ENCODE measurements around the gene PODXL2.

PODXL2 gene, protein sequence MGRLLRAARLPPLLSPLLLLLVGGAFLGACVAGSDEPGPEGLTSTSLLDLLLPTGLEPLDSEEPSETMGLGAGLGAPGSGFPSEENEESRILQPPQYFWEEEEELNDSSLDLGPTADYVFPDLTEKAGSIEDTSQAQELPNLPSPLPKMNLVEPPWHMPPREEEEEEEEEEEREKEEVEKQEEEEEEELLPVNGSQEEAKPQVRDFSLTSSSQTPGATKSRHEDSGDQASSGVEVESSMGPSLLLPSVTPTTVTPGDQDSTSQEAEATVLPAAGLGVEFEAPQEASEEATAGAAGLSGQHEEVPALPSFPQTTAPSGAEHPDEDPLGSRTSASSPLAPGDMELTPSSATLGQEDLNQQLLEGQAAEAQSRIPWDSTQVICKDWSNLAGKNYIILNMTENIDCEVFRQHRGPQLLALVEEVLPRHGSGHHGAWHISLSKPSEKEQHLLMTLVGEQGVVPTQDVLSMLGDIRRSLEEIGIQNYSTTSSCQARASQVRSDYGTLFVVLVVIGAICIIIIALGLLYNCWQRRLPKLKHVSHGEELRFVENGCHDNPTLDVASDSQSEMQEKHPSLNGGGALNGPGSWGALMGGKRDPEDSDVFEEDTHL

GRCh38 chr3:127628788-127629466 lies at the start of gene PODXL2:
TSS of gene PODXL2 (plus strand) at chr3:127629185. CDS start at chr3:127629220, 35 bp downstream.
- DNase-seq (ENCODE audit: low read depth): no peak

DNA sequence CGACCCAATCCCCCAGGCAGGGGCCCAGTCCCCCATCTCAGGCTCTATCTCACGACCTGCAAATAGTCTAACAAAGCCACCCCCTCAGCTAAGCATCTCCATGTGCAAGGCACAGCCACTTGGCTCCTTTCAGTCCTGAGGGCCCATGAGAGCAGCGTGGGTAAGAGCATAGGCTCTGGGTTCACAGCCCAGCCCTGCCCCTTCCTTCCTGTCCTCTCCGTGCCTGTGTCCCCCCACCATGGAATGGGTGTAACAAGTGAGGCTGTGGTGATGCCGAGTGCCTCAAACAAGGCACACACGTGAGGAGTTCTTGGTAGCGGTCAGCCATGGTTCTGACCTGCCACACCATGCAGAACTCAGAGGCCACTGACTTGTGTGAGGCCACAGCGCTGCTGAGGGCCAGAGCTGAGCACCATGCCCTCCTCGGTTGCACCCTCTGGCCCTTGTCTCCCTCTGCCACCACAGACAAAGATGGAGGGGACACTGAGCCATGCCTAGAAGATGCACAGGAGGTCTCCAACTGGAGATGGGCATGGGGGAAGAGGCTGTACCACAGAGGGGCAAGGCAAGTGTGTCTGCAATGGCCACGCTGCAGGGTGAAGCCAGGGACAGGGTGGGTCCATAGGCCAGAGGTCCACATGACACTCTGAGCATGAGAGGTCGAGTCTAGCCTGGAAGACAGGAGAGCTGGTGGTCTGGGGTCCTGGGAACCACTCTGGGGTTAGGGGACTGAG lies 48.5 kb upstream of the PODXL2 start:
- DNase-seq (ENCODE audit: low read depth): no peak

DNA sequence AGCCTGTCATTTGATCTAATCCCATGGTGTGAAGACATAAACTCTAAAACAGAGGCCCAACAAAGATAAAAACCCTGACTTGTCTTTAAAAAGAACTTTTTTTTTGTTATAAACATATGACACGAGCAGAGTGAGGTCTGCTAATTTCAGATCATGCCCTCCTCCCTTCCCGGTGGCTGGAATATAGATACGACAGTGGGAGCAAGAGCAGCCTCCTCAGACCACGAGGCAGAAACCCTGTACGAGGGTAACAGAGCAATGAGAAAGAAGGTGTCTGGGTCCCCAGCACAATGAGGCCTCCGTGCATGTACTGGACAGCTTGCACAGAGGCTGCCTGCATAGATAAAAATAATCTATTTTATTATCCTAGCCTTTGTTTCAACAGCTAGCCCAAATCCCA lies 44.3 kb upstream of the PODXL2 start:
- DNase-seq (ENCODE audit: low read depth): no peak

- DNase-seq (ENCODE audit: low read depth): no peak
Observed at GRCh38 chr3:127585163-127585812, 43.7 kb upstream of the PODXL2 start.

DNA sequence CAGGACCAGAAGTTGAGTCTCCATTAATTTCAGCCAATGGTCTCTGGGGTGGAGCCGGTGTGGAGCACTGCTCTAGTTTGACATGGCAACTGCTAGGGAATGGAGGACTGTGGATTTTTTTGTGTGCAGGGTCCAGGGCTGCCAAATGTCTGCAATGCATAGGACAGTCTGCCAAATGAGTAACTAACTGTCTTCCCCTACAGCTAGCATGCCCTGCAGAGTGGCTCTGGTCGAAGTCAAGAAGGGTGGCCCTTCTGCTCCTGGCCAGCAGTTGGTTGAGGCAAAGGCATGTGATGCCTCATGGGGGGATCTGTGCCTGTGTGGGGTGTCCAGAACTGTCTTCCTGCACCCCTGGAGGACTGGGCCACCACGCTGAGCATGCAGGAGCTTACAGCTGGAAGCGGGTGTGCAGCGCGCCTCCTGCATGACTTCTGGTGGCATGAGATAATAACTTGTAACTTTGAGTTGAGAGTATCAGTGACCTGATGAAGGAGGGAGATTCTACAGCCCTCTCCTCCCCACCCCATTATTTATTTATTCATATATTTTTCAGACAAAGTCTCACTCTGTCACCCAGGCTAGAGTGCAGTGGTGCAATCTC lies 43.1 kb upstream of the PODXL2 start:
- DNase-seq (ENCODE audit: low read depth): no peak

DNA sequence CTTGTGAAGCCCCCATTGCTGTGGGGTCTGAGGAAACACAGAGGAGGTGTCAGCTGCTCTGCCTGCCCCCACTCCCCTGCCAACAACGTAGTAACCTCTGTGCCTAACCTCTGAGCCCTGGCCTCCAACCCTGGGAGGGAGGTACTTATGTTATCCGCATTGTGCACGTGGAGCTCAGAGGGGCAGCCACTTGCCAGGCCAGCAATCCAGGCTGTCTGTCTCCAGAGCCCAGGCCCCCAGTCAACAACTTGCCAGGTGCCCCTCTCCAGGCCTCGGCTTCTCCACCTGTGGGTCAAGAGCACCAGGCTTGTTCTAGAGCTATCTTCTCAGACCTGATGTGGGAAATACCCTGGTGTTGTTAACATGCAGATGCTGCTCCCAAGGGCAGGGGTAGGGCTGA lies 41.1 kb upstream of the PODXL2 start:
- DNase-seq (ENCODE audit: low read depth): no peak

DNA sequence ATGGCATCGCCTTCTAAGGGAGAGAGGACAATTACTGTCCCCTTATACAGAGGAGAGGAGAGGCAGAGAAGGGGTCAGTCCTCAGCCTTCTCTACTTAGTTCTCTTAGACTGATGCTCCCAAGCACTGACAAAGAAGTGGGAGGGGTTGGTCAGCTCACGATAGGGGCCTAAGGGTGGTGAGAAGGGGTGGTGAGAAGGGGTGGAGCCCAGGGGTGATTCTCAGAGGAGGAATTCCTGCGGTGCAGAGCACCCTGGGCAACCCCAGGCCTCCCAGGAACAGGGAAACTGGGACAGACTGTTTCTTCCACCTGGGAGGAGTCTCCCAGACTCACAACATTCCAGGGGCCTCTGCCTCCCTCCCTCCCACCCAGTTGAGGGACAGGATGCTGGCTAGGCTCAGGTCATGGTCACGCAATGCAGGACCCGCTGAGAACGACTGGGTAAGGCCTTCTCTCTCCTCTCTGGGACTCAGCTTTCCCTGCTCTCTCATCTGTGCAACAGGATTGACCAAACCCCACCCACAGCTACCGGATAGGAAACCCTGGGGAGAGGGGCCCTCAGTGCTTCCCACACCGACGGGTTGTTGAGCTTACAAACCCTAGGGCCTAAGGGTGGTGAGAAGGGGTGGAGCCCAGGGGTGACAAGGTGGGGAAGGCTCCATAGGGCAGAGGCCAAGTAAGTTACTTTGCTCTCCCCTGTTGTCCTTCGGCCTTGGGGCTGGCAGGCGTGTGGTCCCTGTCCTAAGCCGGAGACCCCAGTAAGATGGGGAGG lies 40.0 kb upstream of the PODXL2 start:
- DNase-seq (ENCODE audit: low read depth): no peak

- DNase-seq (ENCODE audit: low read depth): no peak
Observed at GRCh38 chr3:127589600-127590281, 39.2 kb upstream of the PODXL2 start.

DNA sequence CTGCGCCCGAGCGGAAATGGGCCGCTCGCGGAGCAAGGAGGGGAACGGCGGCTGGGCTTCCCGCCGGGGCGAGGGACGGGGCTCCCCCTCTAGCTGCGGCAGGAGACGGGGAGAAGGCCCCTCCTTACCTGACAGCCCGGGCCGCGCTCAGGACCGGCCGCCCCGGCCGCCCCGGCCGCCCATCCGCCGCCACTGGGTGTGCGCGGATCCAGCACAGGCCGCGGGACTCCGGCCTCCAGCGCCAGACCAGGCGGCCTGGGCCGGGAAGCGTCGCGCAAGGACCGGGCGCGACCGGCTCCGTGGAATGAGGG lies 38.7 kb upstream of the PODXL2 start:
- DNase-seq (ENCODE audit: low read depth): no peak

DNA sequence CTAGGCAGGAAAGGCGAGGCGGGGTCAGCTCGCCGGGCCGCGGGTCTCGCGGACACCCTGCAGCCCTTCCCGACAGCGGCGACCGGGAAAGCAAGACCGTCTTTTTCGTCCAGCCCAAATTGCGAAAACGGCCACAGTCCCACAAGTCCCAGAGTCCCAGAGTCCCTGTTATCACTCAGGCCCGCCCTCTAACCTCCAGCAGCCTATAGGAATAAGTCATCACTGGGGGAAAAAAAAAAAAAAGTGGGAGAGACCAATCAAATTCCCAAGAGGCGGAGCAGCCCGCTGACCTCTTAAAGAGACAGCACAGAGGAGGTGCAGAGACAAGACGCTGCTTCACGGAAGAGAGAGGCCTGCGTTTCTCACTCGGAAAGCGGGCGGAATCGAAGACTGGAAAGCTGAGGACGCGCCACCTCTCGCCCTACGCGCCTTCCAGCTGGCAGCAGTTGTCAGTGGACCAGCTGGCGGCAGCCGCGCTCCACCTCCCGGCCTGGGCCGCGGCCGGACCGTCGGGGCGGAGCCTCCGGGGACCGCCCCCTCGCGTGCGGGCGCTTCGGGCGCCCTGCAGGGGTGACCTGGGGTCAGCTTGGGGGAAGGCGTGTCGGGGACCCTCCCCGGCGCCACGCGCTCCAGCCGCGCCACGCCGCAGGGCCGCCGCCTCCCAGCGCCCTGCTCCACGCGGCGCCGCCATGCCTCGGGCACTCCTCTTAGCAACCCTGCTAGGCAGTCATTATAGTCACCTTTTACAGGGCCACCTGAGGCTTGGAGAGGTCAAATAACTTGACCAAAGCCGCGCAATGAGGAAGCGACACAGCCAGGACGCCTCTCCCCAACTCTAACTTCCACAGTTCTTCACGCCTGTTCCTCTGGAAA lies 38.2 kb upstream of the PODXL2 start, which contains the start of gene TPRA1:
Gene TPRA1 (minus strand): TSS at position 141 of the 873 bp plus-strand sequence. CDS start 10,587 bp downstream, outside the sequence.
- peak; percentile 67 for DNase-seq (ENCODE audit: low read depth)

DNA sequence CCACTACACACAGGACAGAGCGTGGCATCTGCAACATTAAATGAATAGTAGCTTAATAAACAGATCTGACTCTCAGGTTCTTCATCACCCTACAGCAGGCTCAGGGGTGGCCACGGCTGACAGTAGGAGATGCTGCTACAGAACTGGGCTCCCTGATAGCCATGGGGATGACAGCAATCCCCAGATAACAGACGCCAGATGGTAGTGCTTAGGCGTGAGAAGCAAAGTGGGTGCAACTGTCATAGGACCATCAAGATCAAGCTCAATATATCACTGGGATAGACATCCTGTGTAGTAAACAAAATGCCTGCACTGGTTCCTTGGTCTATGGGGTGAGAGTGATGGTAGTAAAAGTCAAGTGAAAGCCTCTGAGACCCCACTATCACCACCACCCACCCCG lies 35.8 kb upstream of the PODXL2 start:
- no peak for DNase-seq (ENCODE audit: low read depth)

GRCh38 chr3:127595303-127595702 lies 33.7 kb upstream of the PODXL2 start:
- no peak for DNase-seq (ENCODE audit: low read depth)

DNA sequence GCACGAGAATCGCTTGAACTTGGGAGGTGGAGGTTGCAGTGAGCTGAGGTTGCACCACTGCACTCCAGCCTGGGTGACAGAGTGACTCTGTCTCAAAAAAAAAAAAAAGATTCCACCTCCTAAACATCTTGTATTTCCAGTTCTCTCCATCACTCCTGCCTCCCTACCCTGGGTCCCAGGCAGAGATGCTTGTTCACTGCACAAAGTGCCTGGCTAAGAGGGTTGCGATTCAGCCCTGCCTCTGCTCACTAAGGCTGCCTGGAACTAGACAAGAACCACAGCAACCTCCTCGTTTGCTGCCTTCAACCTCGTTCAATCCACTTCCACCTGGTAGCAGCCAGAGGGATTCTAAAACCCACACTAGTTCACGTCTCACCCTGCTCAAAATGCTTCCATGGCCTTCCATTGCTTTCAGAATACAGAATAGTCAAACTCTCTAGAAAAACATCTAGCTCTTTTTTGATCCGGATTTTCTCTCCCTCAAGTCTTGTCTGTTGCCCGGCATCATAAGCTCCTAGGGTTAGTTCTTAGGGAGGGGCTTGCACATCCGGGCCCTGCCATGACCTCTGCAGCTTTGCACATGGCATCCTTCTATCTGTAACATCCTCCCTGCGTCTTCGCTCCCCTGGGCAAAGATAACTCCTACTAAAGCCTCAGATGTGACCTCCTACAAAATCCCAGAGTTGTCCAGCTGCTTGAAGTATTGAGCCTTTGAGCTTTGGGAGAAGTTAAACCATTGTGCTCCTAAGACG lies 31.8 kb upstream of the PODXL2 start:
- no peak for DNase-seq (ENCODE audit: low read depth)

GRCh38 chr3:127598841-127599570 lies 30.0 kb upstream of the PODXL2 start:
- DNase-seq (ENCODE audit: low read depth): no peak

- DNase-seq (ENCODE audit: low read depth): no peak
Observed at GRCh38 chr3:127600749-127601456, 28.1 kb upstream of the PODXL2 start.

DNA sequence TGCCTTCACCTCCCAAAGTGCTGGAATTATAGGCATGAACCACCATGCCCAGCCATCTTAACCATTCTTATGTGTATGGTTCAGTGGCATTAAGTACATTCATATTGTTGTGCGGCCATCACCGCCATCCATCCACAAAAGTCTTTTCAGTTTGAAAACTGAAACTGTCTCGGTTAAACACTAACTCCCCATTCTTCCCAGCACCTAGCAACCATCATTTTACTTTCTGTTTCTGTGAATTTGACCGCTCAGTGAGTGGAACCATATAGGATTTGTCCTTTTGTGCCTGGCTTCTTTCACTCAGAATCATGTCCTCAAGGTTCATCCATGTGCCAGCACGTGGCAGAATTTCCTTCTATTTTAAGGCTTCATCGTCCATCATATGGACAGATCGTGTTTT lies 24.9 kb upstream of the PODXL2 start:
- DNase-seq (ENCODE audit: low read depth): no peak

DNA sequence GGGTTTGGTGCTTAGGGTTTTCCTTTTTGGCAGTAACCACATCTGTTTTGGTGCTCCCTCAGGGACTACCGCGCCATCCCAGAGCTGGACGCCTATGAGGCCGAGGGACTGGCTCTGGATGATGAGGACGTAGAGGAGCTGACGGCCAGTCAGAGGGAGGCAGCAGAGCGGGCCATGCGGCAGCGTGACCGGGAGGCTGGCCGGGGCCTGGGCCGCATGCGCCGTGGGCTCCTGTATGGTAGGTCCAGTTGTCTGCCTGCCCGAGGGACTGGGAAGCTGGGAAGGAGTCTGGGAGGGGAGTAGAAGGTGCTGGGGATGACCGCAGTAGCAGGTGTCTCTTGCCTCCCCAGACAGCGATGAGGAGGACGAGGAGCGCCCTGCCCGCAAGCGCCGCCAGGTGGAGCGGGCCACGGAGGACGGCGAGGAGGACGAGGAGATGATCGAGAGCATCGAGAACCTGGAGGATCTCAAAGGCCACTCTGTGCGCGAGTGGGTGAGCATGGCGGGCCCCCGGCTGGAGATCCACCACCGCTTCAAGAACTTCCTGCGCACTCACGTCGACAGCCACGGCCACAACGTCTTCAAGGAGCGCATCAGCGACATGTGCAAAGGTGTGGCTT lies 24.3 kb upstream of the PODXL2 start:
- no peak for DNase-seq (ENCODE audit: low read depth)
